Ecto neural progenitor cell (in vitro differentiated cells): ENCODE results near the gene AGPAT3.
"Not testable (repeated sequence)": the region's sequence is repeated elsewhere in the genome, so short reads cannot be mapped to it uniquely, and the experiment has no call there.

Experiments
- DNase-seq: peaks from one replicate; pipeline ENCODE4 v3.0.0-alpha.2; 2018; ENCODE audit warnings: low spot score

Gene AGPAT3, protein sequence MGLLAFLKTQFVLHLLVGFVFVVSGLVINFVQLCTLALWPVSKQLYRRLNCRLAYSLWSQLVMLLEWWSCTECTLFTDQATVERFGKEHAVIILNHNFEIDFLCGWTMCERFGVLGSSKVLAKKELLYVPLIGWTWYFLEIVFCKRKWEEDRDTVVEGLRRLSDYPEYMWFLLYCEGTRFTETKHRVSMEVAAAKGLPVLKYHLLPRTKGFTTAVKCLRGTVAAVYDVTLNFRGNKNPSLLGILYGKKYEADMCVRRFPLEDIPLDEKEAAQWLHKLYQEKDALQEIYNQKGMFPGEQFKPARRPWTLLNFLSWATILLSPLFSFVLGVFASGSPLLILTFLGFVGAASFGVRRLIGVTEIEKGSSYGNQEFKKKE

DNA sequence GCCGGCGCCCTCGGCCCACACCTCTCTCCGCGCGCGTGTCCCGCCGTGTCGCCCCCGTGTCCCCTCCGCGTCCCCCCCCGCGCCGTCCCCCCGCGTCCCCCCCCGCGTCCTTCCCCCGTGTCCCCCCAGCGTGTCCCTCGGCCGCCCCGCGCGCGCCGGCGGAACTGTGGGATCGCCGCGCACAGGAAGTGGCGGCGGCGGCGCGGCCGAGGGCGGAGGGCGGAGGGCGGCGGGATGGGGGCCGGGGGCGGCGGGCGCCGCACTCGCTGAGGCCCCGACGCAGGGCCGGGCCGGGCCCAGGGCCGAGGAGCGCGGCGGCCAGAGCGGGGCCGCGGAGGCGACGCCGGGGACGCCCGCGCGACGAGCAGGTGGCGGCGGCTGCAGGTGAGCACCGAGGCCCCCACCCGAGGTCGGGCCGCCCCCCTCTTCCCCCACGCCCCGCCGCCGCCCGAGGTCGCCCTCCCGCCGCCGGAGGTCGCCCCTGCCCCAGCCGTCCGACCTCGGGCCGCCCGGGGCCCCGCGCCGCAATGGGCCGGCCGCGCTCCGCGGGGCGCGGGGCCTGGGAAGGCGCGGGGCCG, at the start of gene AGPAT3:
AGPAT3 (plus strand) TSS at position 262 of the 578 bp plus-strand sequence. CDS start 94,459 bp downstream, outside the sequence.
- DNase-seq, result no peak

DNA sequence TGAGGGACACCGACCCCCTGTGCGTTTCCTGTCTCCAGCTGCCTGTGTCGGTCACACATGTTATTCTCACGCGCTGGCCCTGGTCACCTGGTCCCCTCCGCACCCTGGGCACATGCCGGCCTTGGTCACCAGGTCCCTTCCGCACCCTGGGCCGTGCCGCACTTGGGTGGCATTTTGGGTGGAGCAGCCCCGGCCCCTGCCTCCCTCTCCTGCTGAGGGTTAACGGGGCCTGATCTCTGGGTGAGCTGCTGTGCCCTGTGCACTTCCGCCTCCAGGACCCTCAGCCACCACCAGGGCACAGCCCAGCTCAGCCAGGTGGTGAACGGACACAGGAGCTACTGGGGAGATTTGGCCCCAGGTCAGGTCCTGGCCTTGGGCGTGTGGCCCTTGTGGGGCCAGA, 49.0 kb upstream of the AGPAT3 start:
- no peak for DNase-seq

DNA sequence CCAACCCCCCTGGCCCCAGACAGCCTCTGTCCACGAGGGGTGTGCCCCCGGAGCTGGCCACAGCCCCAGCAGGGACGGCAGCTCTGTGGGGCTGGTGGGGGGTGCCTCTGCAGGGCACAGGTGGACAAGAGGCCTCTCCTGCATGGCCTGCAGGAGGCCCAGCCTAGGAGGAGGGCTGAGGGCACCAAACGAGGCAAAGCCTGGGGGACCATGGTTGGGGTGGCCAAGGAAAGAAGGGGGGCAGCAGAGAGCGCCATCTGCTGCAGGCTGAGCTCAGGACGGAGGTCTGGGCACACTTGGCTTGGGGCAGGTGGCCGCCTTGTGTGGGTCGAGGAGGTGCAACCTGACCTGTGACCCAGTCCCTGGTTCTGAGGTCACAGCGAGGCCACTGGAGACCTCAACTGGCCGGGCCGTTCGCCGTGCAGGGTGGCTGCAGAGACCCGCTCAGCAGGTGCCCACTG, 48.4 kb upstream of the AGPAT3 start:
- no peak for DNase-seq

DNA sequence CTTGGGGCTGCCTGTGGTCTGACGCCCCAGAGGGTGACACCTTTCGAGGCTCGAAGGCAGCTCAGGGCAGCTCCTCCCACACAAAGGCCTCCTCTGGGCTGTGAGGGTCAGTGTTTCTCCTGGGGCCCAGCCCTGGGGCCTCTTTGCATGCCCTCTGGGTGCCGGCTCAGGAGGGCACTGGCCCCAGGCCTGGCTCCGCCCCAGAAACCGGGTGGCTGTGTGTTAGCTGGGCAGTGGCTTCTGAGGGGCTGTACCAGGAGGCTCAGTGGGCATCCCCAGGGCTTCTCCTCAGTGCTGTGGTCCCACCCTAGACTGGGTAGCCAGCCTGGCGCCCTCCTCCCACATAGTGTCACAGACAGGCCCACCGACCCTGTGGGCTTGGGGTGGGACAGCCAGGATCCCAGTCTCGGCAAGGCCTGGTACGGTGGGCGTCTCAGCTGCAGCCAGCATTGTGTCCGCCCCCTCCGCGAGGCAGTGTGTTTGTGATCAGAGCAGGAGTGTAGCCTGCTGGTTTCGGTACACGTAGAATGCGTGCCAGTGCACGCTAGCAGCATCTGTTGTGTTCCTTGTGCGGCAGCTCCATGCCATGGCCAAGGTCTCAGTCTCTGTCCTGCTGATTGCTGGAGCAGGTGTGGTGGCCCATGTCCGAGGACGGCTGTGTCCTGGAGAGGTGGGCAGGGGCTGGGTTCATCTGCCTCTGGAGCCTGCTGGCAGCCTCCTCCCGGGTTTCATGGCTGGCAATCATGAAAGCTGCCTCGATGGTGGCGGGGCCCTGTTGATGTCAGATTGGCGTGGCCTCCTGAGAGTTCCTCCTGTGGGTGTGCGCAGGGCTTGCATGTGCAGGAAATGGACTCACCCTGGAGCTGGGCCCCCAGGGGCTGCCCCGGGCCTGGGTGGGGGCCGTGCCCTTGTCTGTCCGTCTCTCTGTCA, 47.6 kb upstream of the AGPAT3 start:
- DNase-seq, result no peak

DNA sequence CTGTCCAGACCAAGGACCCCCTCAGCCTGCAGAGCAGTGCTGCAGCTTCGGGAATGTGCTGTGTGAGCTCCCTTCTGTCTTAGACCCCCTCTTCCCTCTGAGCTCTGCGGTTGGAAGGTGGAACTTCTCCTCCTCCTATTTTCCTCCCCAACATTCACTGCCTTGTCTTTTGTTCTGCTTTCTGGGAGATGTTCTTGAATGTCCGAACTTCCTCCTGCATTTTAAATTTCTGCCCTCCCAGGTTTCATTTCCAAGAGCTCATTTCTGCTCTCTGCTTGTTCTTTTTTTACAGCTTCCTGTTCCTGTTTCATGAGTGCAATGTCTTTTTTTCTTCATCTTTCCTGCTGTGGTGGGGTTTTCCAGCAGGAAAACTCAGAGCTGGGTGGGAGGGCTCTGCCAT, 46.3 kb upstream of the AGPAT3 start:
- no peak for DNase-seq

DNA sequence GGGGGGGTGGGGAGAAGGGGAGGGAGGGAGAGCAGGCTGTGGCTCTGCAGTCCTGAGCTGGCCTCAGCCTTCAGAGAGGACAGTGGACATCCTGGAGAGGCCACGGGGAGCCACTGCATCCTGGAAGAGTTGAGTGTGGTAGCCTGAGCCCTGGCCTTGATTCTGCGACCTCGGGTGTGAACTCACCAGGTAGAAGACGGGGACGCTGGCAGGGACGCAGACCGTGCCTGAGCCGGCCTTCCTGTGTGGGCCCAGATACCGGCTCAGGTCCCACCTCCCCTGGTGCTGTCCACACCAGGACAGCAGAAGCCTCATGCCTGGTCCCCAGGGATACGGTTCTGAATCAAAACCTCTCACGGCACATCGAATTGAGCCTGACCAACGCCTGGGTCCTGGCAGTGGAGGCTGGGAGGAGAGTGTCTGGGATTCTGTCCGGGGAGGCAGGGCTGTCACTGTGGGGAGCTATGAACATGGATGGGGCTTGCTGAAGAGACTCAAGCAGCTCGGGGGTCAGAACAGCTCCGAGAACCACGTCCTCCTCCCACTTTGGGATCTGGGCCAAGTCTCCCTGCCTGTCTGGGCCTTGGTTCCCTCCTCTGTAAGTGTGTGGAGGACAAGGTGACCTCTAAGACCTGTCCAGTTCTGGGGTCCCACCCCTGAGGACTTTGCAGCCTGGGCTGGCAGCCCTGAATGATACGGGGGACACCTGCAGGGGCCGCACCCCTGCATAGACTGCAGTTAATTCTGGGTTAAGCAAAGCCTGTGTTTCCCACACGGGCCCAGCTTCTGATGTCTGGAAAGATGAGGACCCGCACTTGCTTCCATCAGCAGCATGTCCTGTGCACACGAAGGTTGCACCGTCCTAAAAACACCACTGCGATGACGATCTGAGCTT, 45.3 kb upstream of the AGPAT3 start:
- no peak for DNase-seq

DNA sequence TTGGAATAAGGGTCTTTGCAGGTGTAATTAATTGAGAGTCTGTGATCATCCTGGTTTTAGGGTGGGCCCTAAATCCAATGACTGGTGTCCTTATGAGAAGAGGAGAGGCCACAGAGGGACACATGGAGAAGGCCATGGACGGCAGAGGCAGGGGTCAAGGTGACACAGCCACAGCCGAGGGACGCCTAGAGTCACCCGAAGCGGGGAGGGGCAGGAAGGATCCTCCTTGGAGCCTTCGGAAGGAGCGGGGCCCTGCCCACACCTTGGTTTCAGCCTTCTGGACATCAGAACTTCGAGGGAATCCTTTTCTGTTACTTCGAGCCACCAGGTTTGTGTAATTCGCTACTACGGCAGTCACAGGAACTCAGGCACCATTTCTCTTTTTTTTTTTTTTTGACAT, 44.6 kb upstream of the AGPAT3 start:
- no peak for DNase-seq

DNA sequence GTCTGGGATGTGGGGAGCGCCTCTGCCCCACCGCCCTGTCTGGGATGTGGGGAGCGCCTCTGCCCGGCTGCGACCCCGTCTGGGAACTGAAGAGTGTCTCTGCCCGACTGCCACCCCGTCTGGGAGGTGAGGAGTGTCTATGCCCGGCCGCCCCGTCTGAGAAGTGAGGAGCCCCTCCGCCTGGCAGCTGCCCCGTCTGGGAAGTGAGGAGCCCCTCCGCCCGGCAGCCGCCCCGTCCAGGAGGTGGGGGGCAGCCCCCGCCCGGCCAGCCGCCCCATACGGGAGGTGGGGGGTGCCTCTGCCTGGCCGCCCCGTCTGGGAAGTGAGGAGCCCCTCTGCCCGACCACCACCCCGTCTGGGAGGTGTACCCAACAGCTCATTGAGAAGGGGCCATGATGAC, 42.9 kb upstream of the AGPAT3 start:
- not testable (repeated sequence) for DNase-seq

DNA sequence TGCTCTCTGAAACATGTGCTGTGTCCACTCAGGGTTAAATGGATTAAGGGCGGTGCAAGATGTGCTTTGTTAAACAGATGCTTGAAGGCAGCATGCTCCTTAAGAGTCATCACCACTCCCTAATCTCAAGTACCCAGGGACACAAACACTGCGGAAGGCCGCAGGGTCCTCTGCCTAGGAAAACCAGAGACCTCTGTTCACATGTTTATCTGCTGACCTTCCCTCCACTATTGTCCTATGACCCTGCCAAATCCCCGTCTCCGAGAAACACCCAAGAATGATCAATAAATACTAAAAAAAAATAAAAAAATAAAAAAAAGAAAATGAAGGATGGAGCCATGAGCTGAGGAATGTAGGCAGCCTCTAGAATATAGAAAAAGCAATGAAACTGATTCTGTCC, 42.3 kb upstream of the AGPAT3 start:
- DNase-seq, result not testable (repeated sequence)

DNA sequence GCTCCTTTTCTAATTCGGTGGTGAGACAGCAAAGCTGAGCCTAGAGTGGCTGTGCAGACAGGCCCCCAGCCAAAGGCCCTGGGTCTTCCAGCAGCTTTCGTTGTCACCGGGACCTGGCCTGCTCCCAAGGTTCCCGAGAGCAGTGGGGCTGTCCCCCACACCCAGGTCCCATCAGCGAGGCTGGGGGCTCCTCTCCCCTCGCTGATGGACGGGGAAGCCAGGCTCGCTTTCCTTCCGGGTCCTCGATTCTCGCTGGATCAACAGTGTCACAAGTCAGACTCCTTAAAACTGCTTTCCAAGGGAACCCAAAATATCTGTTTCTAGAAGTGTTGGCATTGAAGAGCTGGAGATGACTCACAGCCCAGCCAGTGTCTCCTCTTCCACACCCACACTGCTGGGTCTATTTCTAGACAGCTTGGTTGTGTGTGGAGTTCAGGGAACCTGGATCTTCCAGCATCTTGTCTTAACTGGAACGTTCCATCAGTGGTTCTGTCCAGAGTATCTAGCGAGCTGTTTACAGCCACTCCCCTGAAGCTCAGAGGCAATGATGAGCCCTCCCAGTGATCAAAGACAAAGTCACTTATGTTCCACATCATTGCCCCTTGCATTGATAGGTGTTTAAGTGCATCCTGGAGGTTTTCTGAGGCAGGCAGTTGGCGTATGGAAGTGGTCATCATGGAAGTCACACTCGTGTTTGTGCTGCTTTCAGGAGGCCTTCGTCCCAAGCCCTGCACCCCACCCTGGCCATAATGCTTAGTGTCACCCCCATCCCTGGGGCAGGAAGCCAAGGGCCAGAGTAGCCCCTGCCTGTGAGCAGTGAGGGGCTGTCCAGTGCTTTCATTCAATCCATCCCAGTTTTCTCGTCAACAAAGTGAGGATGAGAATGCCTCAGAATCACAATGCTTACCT, 40.4 kb upstream of the AGPAT3 start:
- no peak for DNase-seq

DNA sequence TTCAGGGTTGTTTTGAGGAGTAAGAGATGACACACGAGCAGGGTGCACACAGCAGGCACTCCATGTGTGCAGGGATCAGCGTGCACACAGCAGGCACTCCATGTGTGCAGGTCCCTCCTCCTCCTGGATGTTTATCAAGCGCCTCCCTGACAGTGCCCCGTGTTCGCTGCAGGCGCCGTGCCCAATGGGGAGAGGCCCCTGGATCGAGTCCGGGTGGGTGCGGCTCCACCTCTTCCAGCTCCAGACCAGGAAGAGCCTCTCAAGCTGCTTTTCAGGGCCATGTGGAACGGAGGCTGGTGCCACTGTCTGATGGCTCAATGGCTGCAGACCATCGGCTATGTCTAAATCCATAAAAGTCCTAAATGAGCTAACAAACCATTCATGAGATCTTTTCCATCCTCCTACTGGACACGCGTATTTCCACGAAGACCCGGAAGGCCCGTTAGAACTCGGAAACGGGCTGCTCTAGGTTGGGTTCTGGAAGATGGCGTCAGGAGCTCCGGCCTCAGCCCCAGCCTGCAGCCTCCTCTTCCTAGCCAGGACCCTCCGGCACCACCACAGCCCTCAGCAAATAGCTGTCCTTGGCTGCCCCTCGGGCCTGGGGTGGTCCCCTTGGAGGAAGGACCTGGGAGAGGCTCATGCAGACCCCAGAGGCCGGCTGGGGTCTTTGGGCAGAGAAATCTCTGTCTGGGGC, 39.6 kb upstream of the AGPAT3 start:
- no peak for DNase-seq

DNA sequence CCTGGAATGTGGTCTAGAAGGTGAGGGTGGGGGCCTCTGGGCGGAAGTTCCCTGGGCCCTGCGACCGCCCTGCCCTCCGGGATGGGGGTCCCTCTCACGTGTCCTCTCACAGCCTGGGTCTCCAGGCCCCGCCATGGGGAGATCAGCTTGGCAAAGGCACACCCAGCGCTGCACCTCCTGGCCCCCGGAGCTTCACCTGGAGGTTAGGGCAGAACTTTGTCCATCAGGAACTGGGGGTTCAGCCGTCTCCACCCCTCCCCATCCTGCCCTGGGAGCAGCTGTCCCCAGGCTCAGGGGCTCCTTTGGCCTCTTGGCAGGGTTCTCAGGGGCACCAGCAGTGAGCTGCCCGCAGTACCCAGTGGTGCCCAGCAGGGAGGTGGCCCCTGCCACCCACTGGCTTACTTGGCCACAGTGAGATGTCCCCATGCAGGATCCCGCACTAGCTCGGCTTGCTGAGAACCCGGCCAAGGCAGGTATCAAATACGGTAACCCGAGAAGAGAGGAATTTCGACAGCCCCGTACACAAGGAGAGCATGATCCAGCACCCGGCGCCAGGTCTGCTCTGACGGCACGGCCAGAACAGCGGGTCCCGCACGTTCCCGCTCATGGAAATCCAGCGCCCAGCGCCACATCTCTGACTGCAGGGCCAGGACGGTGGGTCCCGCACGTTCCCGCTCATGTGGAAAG, 38.9 kb upstream of the AGPAT3 start:
- no peak for DNase-seq

DNA sequence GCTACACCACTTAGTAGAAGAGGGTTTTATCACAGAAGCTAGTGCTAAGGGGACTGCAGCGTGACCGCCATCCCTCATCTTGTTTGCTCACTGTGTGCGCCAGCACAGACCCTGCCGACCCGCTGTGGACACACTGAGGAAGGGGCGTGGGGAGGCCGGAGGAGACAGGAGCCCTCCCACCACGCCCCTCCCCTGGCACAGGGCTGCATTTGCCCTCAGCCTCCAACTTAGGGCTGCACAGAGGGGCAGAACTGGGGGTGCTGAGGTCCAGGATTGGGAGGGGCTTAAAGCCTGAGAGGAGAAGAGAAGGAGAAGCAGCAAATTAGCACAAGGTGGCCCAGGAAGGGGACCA, 38.4 kb upstream of the AGPAT3 start:
- DNase-seq, result no peak

DNA sequence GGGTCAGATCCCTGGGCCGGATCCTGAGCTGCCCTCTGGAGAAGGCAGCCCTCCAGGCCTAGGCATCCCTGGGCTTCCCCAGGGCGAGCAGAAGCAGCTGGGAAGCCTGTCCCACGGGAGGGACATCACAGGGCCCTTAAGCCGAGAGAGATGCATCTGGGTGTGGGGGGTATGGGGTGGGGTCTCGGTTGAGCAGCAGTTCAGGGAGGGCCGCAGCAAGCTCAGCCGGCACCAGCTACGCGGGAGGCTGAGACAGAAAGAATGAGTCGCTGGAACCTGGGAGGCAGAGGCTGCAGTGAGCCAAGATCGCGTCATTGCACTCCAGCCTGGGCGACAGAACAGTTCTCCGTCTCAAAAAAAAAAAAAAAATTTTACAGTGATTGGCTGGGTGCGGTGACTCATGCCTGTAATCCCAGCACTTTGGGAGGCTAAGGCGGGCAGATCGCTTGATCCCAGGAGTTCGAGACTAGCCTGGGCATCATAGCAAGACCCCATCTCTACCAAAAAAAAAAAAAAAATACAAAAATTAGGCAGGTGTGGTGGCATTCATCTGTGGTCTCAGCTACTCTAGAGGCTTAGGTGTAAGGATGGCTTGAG, 37.9 kb upstream of the AGPAT3 start:
- no peak for DNase-seq

DNA sequence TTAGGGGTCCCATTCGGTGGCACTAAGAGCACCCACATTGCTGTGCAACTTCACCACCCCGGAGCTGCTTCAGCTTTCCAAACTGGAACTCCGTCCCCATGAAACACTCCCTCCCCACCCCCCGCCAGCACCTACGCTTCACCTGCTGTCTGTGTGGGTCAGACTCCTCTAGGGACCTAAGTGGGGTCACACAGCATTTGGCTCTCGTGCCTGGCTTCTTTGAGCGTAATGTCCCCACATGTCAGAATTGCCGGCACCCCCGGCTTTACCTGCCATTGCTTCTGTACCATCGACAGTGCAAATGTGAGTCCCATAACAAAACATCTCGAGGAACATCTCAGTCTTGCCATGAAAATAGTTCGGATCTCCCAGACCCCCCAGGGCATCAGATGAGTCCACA, 35.9 kb upstream of the AGPAT3 start:
- no peak for DNase-seq

DNA sequence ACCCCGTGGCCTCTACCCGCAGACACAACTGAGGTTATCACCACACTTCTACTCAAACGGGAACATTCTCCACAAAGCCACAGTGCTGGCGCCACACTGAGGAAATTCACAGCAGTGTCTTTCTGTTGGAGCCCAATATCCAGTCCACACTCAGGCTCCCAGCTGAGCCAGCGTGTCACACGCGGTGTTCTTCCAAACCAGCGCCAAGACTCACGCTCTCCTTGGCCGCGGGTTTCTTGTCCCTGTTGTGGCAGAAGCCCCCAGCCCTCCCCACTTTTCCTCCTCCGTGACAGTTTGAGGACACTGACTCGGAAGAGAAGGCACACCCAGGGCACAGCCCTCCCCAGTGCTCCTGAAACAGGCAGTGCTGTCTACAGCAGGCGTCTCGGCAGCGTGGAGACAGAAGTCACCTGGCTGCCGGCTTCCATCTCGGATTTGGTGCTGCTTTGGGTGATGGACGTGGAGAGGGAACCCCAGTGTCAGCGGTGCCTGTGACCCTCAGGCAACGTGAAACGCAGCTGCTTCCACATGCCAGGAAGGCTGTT, 35.4 kb upstream of the AGPAT3 start:
- DNase-seq, result no peak

DNA sequence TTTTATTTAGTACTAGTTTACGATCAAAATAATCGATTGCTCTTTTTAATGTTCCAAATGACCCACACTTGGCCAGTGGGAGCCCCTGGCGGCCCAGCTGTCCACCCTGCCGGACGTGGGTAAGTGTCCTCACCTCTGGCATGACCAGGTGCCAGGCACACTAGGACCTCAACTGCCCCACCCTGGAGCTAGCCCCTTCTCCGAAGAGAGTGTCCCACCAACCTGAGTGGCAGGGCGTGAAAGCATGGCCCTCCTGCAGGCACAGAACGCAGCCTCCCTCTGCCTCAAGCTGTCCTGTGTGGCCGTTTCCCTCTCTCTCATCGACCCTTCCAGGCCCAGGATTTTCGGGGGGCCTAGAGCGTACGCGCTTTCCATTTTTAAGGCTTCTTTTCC, 32.9 kb upstream of the AGPAT3 start:
- DNase-seq, result no peak

DNA sequence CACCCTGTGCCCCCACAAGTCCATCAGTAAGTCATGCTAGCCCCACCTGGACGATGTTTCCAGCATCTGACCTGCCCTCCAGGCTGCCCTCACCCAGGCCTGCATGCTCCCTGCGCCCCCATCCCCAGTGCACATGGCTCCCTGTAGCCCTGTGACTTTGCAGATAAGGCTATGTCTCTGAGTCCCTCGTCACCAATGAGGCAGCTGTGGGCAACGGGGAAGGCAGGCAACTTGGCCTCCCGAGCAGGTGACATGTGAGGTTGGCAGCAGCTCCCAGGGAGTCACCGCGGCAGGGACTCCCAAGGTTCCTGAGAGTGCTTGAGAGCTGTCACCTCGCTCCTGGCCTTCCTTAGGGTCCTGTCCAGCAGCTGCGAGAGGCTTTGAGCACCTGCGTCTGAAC, 32.4 kb upstream of the AGPAT3 start:
- DNase-seq, result no peak
